ENCODE data around the gene ARMC3. TPM values are rescaled to one million over a fixed set of nuclear protein-coding genes. Genes with fewer than 3 reads are reported as not detected.
A peak's percentile ranks its signal among the peaks of the same experiment; 100 is the strongest.

Gene ARMC3
- total RNA-seq, 1 experiment from 2014 or later = 0.09 TPM

DNA sequence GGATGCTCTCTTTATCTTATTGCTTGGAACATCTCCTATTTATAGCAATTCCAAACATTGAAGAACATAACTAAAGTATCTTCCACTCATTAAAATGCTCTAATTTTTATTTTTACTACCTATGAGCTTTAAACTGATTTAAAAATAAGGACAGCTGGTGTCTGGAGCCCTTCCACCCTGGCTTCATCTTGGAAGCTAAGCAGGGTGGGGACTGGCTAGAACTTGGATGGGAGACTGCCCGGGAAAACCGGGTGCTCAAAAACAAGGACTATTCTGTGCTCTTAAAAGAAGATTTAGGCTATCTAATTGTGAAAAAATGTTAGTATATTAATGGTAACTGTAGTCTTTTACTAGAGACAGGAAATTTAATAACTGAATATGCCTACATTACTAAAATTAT lies 69.2 kb downstream of the ARMC3 start:
- peaks cover 4 to 5% of the 10 kb centered on the region in 2 experiments for H3K4me1 Mint-ChIP-seq
- Histone ChIP-seq H4K8ac (replicated peaks; ENCODE audit: insufficient read length, low read depth, low read length) (no peak overlapping the region), H3K27me3 (ENCODE audit: insufficient read depth, low read length) (no peaks in the 10 kb centered on the region), H4K91ac (ENCODE audit: insufficient read length, low read depth, low read length) (no peak overlapping the region), H2BK5ac (ENCODE audit: insufficient read length, low read length) (no peak overlapping the region), H2BK15ac (ENCODE audit: low read depth, low read length) (no peak overlapping the region), H3K4me2 (ENCODE audit: insufficient read depth, insufficient read length, low read length) (no peak overlapping the region), H2AK5ac (ENCODE audit: insufficient read length, low read length) (no peak overlapping the region), H3K23me2 (ENCODE audit: insufficient read length, low read depth, low read length, poor library complexity, severe bottlenecking) (no peaks in the 10 kb centered on the region), H3K9ac (ENCODE audit: extremely low read depth, insufficient read length, low read length) (no peak overlapping the region), H3K27ac (ENCODE audit: insufficient read length, low read depth, low read length) (no peak overlapping the region), H3K18ac (ENCODE audit: insufficient read length, low read depth, low read length) (no peak overlapping the region), H2BK20ac (ENCODE audit: low read depth, low read length, poor library complexity, severe bottlenecking) (no peak overlapping the region), H4K5ac (ENCODE audit: insufficient read length, low read depth, low read length) (no peak overlapping the region), H3K23ac (ENCODE audit: insufficient read length, low read depth, low read length) (no peak overlapping the region), H3K79me1 (ENCODE audit: insufficient read depth, low read depth, low read length, poor library complexity, severe bottlenecking) (no peaks in the 10 kb centered on the region), H2AFZ (ENCODE audit: low read length) (no peak overlapping the region), H3K4ac (ENCODE audit: low read depth, low read length) (no peak overlapping the region), H3K4me1 (ENCODE audit: insufficient read depth, low read length) (no peaks in the 10 kb centered on the region), H4K20me1 (ENCODE audit: control insufficient read depth, insufficient read depth, insufficient read length) (no peaks in the 10 kb centered on the region), H3K9me3 (ENCODE audit: control insufficient read depth, low read depth, low read length) (no peaks in the 10 kb centered on the region), H2BK120ac (ENCODE audit: low read depth, low read length, poor library complexity, severe bottlenecking) (no peak overlapping the region), H3K14ac (ENCODE audit: insufficient read depth, low read length) (no peak overlapping the region), H3T11ph (ENCODE audit: low read length) (no peak overlapping the region), H3K79me2 (ENCODE audit: insufficient read depth, low read length) (no peaks in the 10 kb centered on the region), H3K56ac (ENCODE audit: insufficient read length, low read depth, low read length) (no peak overlapping the region), H2BK12ac (ENCODE audit: insufficient read length, low read depth, low read length) (no peak overlapping the region)
- H3K9me3 Mint-ChIP-seq = no peaks in the 10 kb centered on the region; a peak in 1 of 5 replicates
- WGBS (ENCODE audit: extremely low coverage, insufficient read length, low lambda C conversion rate) = no CpG with 5 or more reads among the region's 2 CpGs
- no peaks in the 10 kb centered on the region for H3K36me3 Mint-ChIP-seq (ENCODE audit: insufficient read depth in 1 of 3, low read depth in 3 of 3)
- TF ChIP-seq, protein P1, sequence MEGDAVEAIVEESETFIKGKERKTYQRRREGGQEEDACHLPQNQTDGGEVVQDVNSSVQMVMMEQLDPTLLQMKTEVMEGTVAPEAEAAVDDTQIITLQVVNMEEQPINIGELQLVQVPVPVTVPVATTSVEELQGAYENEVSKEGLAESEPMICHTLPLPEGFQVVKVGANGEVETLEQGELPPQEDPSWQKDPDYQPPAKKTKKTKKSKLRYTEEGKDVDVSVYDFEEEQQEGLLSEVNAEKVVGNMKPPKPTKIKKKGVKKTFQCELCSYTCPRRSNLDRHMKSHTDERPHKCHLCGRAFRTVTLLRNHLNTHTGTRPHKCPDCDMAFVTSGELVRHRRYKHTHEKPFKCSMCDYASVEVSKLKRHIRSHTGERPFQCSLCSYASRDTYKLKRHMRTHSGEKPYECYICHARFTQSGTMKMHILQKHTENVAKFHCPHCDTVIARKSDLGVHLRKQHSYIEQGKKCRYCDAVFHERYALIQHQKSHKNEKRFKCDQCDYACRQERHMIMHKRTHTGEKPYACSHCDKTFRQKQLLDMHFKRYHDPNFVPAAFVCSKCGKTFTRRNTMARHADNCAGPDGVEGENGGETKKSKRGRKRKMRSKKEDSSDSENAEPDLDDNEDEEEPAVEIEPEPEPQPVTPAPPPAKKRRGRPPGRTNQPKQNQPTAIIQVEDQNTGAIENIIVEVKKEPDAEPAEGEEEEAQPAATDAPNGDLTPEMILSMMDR (conservative IDR thresholded peaks at IDR 0.05) = no peak
- peak; percentile 55 for DNase-seq
- peaks cover 3% of the 10 kb centered on the region; the same call in 1 of the 2 replicates for H3K27me3 Mint-ChIP-seq (ENCODE audit: low read depth)
- H3K27ac Mint-ChIP-seq = peak overlapping the region in 1 of 3 experiments; percentile 62; a peak in 1 of 7 replicates
- no peak overlapping the region for H3K4me3 Mint-ChIP-seq

Measured in H9 (cell line).